SK-N-SH (cell line): ENCODE data around the gene AQP5.

Experiments used
- CTCF ChIP-seq: fragments of 200-600 bp; sonication (generic); IDR thresholded peaks from 2 replicates; pipeline ENCODE4 v1.6.1; 2017; ENCODE audit warnings: antibody characterized with exemption, mild to moderate bottlenecking, moderate library complexity
- GABPA ChIP-seq: IDR thresholded peaks from 2 replicates; pipeline ENCODE4 v1.4.0; 2012; ENCODE audit warnings: low read depth, mild to moderate bottlenecking
- TF ChIP-seq, protein P1 (sequence below): IDR thresholded peaks from 2 replicates; pipeline ENCODE4 v1.6.1; 2012; ENCODE audit warnings: mild to moderate bottlenecking, low read depth, low read length, moderate library complexity

DNA sequence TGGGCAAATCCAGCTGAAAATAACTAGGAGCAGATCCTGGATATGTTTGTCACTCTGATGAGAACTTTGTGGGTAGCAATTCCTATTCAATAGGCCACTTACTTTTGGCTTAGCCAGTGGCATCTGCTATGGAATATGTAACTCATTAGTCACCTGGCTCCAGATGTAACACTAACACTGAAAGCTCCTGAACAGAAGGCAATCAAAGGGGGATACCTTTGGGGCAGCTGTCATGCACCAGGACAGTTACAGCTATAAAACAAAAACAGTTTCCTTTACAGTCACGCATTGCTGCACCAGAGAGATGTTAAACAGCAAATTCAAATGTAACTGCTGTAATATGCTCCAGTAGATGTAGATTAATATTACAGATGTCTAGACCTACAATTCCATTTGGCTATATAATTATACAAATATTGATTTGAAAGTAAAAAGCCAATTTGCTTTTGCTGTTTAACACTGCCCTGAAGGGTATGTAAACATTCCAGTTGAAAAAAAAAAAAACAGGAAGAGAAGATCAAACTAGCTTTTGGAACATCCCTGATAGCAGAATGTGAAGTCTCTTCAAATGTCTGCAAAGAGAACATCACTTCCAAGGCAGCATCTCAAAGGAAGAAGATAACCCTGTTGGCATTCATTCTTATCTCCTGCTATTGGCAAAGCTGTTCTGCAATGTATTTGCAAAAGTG lies 45.2 kb downstream of the AQP5 start:
- TF ChIP-seq GABPA = no peak
- TF ChIP-seq, protein P1, sequence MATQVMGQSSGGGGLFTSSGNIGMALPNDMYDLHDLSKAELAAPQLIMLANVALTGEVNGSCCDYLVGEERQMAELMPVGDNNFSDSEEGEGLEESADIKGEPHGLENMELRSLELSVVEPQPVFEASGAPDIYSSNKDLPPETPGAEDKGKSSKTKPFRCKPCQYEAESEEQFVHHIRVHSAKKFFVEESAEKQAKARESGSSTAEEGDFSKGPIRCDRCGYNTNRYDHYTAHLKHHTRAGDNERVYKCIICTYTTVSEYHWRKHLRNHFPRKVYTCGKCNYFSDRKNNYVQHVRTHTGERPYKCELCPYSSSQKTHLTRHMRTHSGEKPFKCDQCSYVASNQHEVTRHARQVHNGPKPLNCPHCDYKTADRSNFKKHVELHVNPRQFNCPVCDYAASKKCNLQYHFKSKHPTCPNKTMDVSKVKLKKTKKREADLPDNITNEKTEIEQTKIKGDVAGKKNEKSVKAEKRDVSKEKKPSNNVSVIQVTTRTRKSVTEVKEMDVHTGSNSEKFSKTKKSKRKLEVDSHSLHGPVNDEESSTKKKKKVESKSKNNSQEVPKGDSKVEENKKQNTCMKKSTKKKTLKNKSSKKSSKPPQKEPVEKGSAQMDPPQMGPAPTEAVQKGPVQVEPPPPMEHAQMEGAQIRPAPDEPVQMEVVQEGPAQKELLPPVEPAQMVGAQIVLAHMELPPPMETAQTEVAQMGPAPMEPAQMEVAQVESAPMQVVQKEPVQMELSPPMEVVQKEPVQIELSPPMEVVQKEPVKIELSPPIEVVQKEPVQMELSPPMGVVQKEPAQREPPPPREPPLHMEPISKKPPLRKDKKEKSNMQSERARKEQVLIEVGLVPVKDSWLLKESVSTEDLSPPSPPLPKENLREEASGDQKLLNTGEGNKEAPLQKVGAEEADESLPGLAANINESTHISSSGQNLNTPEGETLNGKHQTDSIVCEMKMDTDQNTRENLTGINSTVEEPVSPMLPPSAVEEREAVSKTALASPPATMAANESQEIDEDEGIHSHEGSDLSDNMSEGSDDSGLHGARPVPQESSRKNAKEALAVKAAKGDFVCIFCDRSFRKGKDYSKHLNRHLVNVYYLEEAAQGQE = no peak
- TF ChIP-seq CTCF = no peak
